DMS 273 (cell line): ENCODE measurements around the gene OPN1SW.

Source experiments
- DNase-seq: peaks from one replicate; lab custom pipeline; 2025; ENCODE audit not compliant: unreplicated experiment; lab: John Stamatoyannopoulos, UW

The OPN1SW gene

GRCh38 chr7:128759242-128759641, 16.4 kb downstream of the OPN1SW start:
- no peak for DNase-seq

- no peak for DNase-seq
Observed at GRCh38 chr7:128758553-128758952, 17.0 kb downstream of the OPN1SW start.

GRCh38 chr7:128757203-128757602, 18.4 kb downstream of the OPN1SW start:
- DNase-seq: no peak

- peak; percentile 97 for DNase-seq
Observed at GRCh38 chr7:128755819-128756476, 19.6 kb downstream of the OPN1SW start.

- DNase-seq: peak; percentile 77
Observed at GRCh38 chr7:128755075-128755818, 20.3 kb downstream of the OPN1SW start.

GRCh38 chr7:128752251-128752650, 23.3 kb downstream of the OPN1SW start:
- DNase-seq: no peak

- no peak for DNase-seq
Observed at GRCh38 chr7:128747327-128748079, 28.1 kb downstream of the OPN1SW start.

- DNase-seq: no peak
Observed at GRCh38 chr7:128745706-128746105, 29.9 kb downstream of the OPN1SW start.

- no peak for DNase-seq
Observed at GRCh38 chr7:128744366-128744905, 31.2 kb downstream of the OPN1SW start.

GRCh38 chr7:128743112-128743772, 32.4 kb downstream of the OPN1SW start:
- DNase-seq: no peak

- no peak for DNase-seq
Observed at GRCh38 chr7:128742206-128742605, 33.4 kb downstream of the OPN1SW start.

- no peak for DNase-seq
Observed at GRCh38 chr7:128741491-128741890, 34.1 kb downstream of the OPN1SW start.

- peak; percentile 56 for DNase-seq
Observed at GRCh38 chr7:128740996-128741395, 34.6 kb downstream of the OPN1SW start.

- DNase-seq: peak; percentile 28
Observed at GRCh38 chr7:128739990-128740682, 35.5 kb downstream of the OPN1SW start.

GRCh38 chr7:128739048-128739962, 36.3 kb downstream of the OPN1SW start, which contains the start of gene CALU:
Gene CALU, plus strand, starts transcription at chr7:128739359. Its CDS starts 9,225 bp downstream, at chr7:128748584.
- DNase-seq: peak; percentile 100

GRCh38 chr7:128738570-128739047, 37.0 kb downstream of the OPN1SW start:
- peak; percentile 91 for DNase-seq

GRCh38 chr7:128737867-128738385, 37.7 kb downstream of the OPN1SW start:
- peak; percentile 35 for DNase-seq

- DNase-seq: no peak
Observed at GRCh38 chr7:128737441-128737840, 38.2 kb downstream of the OPN1SW start.

GRCh38 chr7:128735436-128735835, 40.2 kb downstream of the OPN1SW start:
- no peak for DNase-seq
